Renal cortical epithelial cell (primary cell): Measurements from ENCODE around the gene PEPD. TPM values are rescaled to one million over a fixed set of nuclear protein-coding genes. Genes with fewer than 3 reads are reported as not detected.

Source experiments
- DNase-seq: peaks from one replicate; pipeline ENCODE4 v3.0.0-alpha.2; 2011; ENCODE audit warnings: low read depth
- total RNA-seq: library from RNA; depleted of rRNA; stranded (reverse); fragments of >200 nt; gene quantifications from 2 replicates; pipeline ENCODE4 v1.2.3, GENCODE V29; 2014

Gene PEPD
- total RNA-seq, 1 donor from 2014 or later, result 51.5 TPM

DNA sequence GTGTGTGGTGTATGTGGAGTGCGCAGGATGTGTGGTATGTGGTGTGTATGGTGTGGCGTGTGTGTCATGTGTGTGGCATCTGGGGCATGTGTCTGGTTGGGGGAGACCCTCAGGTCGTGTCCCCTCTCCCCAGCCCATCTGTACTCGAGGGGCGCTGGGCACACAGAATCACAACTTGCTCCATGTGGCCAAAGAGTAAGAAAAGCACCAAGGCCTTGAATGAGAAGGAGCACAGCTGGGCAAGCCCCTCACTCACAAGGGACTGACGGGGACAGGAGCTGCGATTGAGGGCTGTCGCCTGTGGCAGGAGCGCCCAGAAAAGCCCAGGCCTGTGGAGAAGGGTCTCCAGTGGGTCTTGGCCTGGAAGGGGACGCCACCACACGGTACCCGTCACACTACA is 62.8 kb downstream of the PEPD start:
- DNase-seq, result no peak

DNA sequence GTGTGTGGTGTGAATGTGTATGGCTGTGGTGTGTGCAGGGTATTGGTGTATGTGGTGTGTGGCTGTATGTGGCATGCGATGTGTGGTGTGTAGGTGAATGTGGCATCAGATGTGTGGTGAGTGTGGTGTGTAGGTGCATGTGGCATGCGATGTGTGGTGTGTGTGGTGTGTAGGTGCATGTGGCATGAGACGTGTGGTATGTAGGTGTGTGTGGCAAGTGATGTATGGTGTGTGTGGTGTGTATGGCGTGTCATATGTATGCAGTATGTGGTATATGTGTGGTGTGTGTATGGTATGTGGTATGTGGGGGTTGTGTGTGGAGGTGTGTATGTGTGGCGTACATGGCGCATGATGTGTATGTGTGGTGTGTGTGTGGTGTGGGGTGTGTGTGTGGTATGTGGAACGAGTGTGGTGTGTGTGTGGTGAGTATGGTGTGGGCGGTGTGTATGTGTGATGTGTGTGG is 63.4 kb downstream of the PEPD start:
- DNase-seq, result no peak

DNA sequence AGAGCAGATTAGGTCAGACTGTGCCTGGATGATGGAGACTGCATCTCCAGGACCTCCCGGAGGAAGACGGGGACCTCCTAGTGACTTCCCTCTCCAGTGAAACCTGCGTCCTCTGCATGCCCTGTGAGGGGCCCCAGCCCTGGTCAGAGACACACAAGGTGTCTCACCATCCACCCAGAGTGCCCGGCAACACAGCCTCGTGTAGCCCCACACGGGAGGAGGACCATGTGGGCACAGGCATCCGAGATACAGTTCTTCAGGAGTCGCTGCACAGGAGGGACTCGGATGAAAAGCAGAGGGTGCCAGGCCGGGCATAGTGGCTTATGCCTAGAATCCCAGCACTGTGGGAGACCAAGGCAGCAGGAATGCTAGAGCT is 64.8 kb downstream of the PEPD start:
- DNase-seq, result no peak

DNA sequence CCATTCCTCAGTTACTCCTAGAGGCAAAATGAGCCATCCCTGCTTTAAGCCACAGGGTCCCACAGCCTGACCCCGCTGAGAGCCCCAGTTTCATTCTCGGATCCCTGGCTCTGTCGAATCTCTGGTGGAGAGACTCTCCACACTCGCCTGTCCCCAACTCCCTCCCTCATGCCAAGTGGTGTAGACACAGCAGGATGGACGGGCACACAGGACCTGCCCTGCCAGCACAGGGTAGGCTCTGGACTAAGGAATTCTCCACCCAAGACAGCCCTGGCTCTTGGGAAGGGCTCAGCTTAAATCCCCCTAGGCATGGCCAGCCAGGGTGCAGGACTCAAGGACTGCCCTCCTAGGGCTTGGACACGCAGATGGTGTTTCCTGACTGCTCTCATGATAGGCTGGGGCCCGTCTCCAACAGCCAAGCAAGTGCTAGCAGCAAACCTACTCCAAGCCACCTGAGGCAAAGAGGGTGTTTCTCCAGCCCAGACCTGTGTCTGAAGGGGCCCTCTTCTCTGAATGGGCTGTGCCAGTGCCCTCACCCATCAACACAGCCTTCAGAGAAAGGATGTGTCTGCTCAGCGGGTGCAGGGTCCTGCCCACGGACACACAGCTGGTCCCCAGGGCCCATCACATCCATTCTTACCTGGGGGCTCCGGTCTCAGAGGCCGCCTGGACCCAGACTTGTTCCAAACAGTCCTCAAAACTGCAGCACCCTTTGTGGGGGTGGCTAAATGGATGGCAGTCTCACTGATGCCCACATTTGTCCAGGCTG is 65.3 kb downstream of the PEPD start:
- DNase-seq, result no peak

DNA sequence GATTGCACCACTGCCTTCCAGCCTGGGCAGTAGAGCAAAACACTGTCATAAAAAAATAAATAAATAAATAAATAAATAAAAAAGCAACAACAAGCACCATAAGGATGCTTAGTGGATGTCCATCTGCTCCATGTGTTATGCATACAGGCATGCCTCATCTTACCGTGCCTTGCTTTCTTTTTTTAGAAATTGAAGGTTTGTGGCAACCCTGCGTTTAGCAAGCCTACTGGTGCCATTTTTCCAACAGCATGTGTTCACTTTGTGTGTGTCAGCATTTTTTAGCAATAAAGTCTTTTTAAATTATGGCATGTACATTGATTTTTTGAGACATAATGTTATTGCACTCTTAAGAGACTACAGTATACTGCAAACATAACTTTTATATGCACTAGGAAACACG is 68.3 kb downstream of the PEPD start:
- no peak for DNase-seq

DNA sequence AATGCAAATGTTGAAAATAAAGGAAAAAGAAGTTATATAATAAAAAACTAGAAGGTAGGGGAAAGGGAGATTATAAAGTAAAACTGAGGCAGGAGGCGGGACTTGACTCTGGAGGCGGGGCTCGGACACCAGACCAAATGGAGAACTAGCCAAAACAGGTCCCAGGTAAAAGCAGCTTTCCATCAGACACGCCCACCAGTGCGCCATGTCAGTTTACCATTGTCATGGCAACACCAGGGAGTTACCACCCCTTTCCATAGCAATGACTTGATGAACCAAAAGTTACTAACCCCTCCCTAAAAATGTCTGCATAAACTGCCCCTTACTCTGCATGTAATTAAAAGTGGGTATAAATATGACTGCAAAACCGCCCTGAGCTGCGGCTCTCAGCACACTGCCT is 70.9 kb downstream of the PEPD start:
- DNase-seq, result no peak

DNA sequence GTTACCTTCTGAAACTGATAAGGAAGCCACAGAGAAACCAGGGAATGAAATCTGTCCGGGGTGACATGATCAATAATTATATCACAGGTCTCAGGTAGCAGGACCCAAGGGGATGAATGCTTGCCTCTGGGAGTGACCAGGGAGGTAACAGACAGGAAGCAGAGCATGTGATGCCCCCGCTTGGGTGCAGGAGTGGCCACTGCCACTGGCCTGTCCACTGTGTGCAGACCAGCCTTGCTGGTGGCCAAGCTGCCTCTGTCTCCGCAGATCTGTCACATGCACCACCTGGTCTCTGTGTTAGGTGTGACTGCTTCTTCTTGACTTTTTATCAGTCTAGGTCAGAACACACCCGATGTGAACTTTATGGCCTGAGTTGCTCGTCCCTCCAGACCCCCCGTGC is 71.8 kb downstream of the PEPD start:
- DNase-seq, result no peak

DNA sequence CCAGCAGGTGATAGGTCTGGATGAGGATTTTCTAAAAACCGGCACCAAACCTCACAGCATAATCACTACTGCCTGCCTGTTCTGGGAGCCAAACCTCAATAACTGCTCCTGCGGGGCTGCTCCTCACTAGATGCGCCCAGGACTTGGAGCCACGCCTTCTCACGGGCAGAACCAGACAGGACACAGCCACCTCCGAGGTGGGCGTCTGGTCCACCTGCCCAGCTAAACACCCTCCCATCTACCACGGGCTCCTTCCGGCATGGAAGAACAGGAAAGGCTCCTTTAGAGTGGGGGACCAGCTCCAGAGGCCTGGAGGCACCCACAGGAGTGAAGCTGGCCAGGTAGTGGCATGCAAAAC is 73.5 kb downstream of the PEPD start:
- no peak for DNase-seq

DNA sequence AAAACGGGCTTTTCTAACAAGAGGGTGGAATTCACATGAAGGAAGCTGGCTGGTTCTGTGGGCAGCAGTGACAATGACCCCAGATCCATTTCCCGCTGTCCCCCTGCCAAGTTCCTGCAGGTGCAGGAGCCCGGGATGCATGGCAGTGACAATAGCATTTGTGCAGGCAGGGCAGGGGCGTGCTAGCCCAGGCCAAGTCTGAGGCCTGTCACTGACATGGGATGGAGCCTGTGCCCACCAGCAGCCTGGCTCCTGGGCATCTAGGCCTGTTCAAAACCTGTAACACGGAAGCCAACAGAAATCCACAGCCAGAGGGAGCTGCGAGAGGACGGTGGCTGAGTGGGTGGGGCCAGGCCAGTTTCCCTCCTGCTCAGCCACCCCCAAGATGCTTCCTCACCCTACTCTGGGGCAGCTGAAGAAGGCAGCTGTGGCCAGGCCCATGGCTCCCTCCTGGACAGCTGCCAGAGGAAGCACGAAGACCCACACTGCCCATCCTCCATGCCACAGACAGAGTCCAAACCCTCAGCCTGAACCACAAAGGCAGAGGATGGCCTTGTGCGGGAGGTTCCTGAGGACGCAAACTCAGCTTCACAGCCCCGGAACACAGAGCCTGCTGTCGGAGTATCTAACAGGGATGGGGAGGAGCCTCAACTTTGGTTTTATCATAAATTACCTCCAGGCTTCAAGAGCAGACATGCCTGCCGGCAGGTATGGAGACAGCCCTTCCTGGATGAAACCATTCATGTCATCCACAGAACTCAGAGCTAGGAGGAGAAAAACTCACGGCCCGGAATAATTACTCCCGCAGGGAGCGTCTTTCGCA is 74.0 kb downstream of the PEPD start:
- no peak for DNase-seq

DNA sequence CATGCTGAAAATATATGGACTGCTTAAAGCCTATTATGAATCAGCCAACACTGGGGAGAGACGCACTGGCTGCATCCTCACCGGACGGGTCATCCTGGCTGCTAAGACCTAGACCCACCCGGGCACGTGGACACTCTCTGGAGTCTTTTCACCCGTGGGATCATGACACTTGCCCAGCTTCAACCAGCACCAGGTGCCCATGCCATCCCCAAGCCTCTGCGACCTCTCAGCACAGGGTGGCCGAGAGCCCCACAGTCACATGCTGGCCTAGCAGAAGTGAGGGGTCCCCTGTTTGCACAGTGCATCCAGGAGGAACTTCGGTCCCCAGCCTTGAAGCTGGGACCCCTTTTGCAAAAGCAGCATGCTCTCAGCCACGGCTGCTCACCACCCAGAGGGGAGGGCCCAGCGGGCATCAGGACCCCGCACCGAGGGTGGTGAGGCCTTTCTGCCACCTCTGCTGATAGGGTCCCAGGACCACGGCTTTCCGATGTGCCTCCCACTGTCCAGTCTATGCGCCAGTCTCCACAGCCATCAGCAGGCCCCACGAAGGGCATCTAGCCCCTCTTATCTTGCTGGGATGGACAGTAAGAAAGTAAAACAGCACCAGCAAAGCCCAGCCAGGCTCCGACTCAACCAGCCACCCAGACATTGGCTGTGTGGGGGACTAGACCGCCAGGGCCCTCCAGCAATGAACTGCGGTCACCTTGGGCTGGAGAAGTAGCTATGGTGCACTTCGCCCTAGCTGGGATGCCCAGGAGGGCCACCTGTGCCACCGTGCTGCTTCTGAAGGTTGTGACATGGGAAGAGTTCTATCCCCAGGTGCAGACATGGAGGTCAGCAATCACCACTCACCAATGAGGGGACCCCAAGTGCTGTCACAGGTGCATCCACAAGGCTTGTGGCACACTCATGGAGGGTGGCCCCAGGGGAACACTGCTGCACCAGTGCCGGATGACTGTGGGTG is 75.0 kb downstream of the PEPD start:
- DNase-seq, result no peak

DNA sequence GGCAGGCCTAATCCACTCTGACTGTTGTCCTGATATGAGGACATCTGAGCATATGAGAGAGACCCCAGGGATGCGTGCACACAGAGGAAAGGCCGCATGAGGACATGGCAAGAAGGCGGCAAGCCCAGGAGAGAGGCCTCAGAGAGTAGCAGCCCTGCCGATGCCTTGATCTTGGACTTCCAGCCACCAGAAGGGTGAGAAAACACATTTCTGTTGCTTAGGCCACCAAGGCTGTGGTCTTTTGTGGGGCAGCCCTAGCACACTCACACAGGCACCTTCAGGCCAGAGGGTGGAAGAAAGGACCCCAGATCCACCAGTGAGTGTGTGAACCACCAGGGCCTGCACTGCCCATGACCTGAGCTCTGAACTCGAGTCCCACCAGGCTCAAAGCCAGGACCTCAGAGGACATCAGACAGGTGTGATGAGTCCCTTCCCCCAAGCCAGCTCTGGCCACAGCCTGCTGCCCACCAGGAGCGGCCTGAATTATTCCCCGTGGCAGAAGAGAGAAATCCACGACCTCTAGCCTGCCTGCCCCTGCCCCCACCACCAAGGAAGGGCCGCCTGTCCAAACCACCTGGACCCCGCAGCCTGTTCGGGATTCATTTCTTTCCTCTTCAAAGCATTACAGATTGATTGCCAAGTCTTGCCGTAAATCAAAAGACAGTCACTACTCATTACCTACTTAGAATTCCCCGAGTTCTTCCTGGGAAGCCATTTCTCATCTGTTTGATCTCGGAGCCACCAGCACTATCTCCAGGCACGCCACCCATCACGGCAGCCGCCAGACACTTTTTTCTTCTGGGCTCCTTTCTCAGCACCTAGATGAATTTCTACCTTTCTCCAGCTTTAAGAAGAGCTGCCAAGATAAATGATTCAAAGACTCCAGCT is 75.9 kb downstream of the PEPD start:
- DNase-seq, result no peak

DNA sequence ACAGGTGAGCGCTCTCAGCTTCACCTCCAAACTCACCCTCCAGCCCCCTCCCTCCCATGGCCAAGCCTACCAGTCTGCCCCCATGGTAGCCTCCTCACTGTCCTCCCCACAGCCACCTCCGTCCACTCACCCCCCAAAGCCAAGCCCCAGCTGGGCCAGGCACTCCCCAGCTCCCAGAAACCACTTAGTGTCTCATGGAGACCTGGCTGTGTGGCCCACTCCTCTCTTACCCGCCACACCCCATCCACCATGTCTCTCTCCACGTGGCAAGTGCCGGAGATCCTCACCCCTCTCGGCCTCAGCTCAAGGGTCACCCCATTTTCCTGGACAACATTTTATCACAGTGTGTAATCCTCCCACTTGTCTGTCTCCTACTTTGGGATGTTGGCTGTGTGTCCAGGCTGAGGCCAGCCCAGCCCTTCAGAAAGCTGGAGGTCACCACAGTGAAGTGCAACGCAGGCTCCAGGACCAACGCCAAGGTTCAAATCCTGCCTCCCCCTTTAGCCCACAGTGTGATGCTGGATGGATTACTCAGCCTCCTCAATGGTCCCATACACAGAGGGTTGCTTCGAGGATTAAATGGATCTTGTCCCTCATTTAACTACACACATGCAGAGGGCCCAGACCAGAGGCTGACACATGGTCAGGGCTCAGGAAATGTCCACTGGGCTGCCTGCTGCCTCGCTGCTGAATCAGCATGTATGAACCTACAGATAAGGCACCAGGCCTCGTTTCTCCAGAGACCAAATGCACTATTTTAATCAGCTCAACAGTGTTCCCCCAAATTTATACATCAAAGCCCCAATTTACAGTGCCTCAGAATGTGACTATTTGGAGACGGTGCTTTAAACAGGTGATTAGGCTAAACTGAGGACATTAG is 76.8 kb downstream of the PEPD start:
- no peak for DNase-seq

DNA sequence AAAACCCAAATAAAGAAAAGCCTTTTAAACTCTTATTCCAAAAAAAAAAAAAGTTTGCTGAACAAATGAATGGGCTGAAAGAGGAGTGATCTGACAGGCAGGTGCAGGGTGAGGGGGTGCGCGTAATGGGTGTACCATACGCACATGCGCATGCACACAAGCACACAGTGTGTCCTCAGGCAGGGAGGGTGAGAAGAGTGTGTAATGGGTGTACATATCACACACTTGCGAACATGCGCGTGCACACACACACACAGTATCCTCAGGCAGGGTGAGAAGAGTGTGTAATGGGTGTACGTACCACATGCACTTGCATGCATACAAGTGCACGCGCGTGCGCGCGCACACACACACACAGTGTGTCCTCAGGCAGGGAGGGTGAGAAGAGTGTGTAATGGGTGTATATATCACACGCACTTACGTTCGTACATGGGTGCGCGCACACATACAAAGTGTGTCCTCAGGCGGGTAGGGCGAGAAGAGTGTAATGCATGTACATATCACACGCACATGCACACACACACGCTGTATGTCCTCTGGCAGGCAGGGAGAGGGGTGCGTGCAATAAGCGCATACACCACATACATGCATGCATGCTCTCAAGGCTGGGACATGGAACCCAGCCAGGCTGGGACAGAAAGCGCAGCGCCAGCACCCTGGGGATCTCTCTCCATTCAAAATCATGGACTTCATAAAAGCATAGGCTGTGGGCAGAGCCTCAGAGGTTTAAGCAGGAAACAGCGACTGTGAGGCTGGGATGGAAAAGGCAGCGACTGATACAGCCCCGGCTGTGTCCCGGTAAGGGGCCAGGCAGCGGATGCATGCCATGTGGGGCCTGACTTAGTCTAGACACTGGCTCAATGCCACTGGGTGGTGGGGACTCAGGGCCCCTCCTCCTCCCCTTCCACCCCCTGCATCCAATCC is 77.7 kb downstream of the PEPD start:
- DNase-seq, result no peak

DNA sequence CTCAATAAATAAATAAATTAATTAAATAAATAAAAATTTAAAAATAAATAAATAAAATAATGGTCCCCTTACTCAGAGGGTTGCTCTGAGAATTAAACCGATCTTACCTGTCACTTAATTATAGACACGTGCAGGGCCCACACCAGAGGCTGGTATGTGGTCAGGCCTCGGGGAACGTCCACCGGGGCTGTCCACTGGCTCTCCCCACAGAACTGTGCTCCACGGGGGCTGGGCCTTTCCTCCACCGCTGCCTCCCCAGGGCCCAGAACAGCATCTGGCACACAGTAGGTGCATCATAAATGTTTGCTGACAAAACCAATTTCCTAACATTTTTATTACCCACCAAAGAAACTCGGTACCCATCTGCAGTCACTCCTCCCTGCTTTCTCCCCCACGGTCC is 78.9 kb downstream of the PEPD start:
- no peak for DNase-seq

DNA sequence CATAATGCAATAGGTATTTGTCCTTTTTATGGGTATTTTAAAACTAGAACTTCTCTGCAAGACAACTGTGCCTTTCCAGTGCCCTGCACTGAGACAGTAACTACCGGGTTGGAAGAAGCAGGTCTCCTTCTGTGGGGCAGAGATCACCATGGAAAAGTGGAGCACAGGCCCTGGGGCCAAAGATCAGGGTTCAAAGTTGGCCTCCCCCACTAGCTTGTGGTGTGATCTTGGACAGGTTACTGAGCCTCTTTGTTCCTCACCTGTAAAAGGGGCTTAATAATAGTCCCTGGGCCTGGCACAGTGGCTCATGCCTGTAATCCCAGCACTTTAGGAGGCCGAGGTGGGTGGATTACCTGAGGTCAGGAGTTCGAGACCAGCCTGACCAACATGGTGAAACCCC is 79.8 kb downstream of the PEPD start:
- no peak for DNase-seq

DNA sequence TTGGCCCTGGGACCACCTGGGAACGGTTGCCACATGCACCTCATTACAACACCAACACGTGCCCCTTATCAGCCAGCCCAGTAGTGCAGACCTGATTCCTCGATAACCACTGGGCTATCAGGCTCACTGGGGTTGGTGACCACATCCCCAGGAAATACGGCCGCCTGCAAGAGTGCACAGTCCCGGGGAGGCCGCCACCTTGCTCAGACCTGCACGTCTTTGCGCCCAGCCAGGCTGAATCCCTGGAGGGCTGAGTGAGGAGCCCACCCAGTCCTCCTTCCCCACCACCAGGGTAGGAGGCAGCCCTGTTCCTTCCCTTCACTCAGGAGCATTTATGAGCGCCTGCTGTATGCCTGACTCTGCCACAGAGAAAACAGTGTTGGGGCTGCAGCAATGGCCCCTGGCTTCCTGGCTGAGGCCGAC is 80.3 kb downstream of the PEPD start:
- DNase-seq, result no peak

DNA sequence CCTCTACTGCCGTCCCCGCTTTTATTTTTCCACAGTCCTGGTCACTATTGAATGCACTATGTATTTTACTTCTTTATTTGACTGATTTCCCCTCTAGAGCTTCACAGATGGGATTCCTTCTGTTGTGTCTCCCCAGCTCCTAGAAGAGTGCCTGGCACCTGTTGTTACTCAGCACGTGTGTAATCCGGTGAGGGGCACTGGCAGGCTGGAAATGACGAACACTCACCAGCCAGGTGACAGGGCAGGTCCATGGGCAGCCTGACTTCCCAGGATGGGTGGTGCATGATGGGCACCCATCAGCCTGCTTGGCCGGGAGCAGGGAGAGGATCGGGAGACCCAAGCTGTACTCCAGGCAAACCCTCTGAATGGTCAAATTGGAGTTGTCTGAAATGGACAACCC is 80.9 kb downstream of the PEPD start:
- no peak for DNase-seq

DNA sequence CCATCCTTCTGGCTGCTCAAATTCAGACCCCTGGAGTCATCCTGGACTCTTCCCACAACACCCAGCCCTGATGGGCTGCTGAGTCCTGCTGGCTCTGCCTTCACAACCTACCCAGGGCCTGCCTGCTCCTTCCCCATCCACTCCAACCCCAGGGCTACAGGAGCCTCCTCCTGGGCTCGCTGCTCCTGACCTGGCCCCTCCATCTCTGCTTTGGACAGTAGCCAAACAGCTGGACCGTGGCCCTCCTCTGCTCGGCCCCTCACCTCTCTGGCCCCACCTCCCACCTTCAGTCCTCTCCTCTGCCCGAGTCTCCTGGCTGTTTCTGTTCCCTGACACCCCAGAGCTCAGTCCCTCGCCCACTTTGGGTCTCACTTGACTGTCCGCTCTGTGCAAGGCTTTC is 81.3 kb downstream of the PEPD start:
- DNase-seq, result no peak
